Gastrocnemius medialis (tissue), 4 donors: ENCODE data around the gene OR6X1.

Experiments used
- POLR2A ChIP-seq, 2 donors: fragments of 450-650 bp; IDR thresholded peaks; one replicate each; pipeline ENCODE4 v1.6.1; 2017; ENCODE audit warnings: antibody characterized with exemption in 2 of 2, mild to moderate bottlenecking in 2 of 2, moderate library complexity in 2 of 2
- TF ChIP-seq, protein P1 (sequence below), 5 experiments: fragments of 450-650 bp in 3 of 5; fragments of 200-600 bp in 2 of 5; sonication (generic) in 2 of 5; IDR thresholded peaks in 4 of 5; conservative IDR thresholded peaks in 1 of 5; 1 replicate in 4 of 5; 2 replicates in 1 of 5; pipeline ENCODE4 v1.5.1; 2016 to 2019; ENCODE audit warnings: antibody characterized with exemption in 5 of 5, mild to moderate bottlenecking in 3 of 5, moderate library complexity in 3 of 5

- TF ChIP-seq, protein P1, sequence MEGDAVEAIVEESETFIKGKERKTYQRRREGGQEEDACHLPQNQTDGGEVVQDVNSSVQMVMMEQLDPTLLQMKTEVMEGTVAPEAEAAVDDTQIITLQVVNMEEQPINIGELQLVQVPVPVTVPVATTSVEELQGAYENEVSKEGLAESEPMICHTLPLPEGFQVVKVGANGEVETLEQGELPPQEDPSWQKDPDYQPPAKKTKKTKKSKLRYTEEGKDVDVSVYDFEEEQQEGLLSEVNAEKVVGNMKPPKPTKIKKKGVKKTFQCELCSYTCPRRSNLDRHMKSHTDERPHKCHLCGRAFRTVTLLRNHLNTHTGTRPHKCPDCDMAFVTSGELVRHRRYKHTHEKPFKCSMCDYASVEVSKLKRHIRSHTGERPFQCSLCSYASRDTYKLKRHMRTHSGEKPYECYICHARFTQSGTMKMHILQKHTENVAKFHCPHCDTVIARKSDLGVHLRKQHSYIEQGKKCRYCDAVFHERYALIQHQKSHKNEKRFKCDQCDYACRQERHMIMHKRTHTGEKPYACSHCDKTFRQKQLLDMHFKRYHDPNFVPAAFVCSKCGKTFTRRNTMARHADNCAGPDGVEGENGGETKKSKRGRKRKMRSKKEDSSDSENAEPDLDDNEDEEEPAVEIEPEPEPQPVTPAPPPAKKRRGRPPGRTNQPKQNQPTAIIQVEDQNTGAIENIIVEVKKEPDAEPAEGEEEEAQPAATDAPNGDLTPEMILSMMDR (IDR thresholded peaks at IDR 0.05 in 4 of 5, conservative IDR thresholded peaks at IDR 0.05 in 1 of 5), result no peak
- TF ChIP-seq POLR2A (IDR thresholded peaks at IDR 0.05), result no peak
Observed at GRCh38 chr11:123798513-123799252, 44.4 kb upstream of the OR6X1 start.
